MM.1S (cell line): ENCODE data around the gene SH3PXD2A.

Experiments
- DNase-seq: peaks from one replicate; pipeline ENCODE4 v3.0.0-alpha.2; 2015
- H2AFZ ChIP-seq: fragments of 300-600 bp; sonication (generic); 2 replicates; pipeline ENCODE4 v1.6.0; 2016; ENCODE audit warnings: antibody characterized with exemption, low read length
- H3F3A ChIP-seq: fragments of 300-600 bp; sonication (generic); 2 replicates; pipeline ENCODE4 v1.6.1; 2016; ENCODE audit warnings: mild to moderate bottlenecking, antibody characterized with exemption, low read length, moderate library complexity, mixed read lengths; ENCODE audit not compliant: insufficient read depth
- H3K27ac ChIP-seq: fragments of 300-600 bp; sonication (generic); 2 replicates; pipeline ENCODE4 v1.5.1; 2016; ENCODE audit warnings: mild to moderate bottlenecking, low read length
- H3K27me3 ChIP-seq: fragments of 300-600 bp; sonication (generic); replicated peaks from 2 replicates; pipeline ENCODE4 v1.6.0; 2016; ENCODE audit warnings: low read length; ENCODE audit not compliant: insufficient read depth
- H3K36me3 ChIP-seq: fragments of 300-600 bp; sonication (generic); replicated peaks from 2 replicates; pipeline ENCODE4 v1.6.1; 2016; ENCODE audit warnings: mild to moderate bottlenecking, low read length, mixed read lengths; ENCODE audit not compliant: insufficient read depth
- H3K4me1 ChIP-seq: fragments of 300-600 bp; sonication (generic); 2 replicates; pipeline ENCODE4 v1.6.1; 2016; ENCODE audit warnings: low read length, mixed read lengths
- H3K4me2 ChIP-seq: fragments of 300-600 bp; sonication (generic); 2 replicates; pipeline ENCODE4 v1.6.0; 2016; ENCODE audit warnings: low read depth, low read length
- H3K4me3 ChIP-seq: fragments of 300-600 bp; sonication (generic); 2 replicates; pipeline ENCODE4 v1.5.1; 2016; ENCODE audit warnings: low read length, mixed read lengths
- H3K79me2 ChIP-seq: fragments of 300-600 bp; sonication (generic); 2 replicates; pipeline ENCODE4 v1.6.1; 2016; ENCODE audit warnings: mixed run types, low read length, mixed read lengths
- H3K9ac ChIP-seq: fragments of 300-600 bp; sonication (generic); 2 replicates; pipeline ENCODE4 v1.6.1; 2016; ENCODE audit warnings: low read length, mixed read lengths
- H3K9me2 ChIP-seq: fragments of 300-600 bp; sonication (generic); replicated peaks from 2 replicates; pipeline ENCODE4 v1.6.1; 2016; ENCODE audit warnings: mild to moderate bottlenecking, low read length, mixed read lengths; ENCODE audit not compliant: insufficient read depth
- H3K9me3 ChIP-seq: fragments of 300-600 bp; sonication (generic); replicated peaks from 2 replicates; pipeline ENCODE4 v1.6.1; 2016; ENCODE audit warnings: mild to moderate bottlenecking, low read length, mixed read lengths; ENCODE audit not compliant: insufficient read depth
- H4K20me1 ChIP-seq: fragments of 300-600 bp; sonication (generic); 2 replicates; pipeline ENCODE4 v1.6.1; 2016; ENCODE audit warnings: mild to moderate bottlenecking, low read length, moderate library complexity, mixed read lengths; ENCODE audit not compliant: insufficient read depth
- EZH2 ChIP-seq: fragments of 300-600 bp; sonication (generic); optimal IDR thresholded peaks from 2 replicates; pipeline ENCODE3; 2017; ENCODE audit warnings: low read depth, mild to moderate bottlenecking, antibody characterized with exemption, low read length, mixed read lengths
- EZH2phosphoT487 ChIP-seq: fragments of 300-600 bp; sonication (generic); IDR thresholded peaks from 2 replicates; pipeline ENCODE4 v1.6.1; 2018; ENCODE audit warnings: antibody characterized with exemption, low read length
- TF ChIP-seq, protein P1 (sequence below): fragments of 300-600 bp; sonication (generic); IDR thresholded peaks from 2 replicates; pipeline ENCODE4 v1.5.1; 2016; ENCODE audit warnings: antibody characterized with exemption, low read length, mixed read lengths

Gene SH3PXD2A

GRCh38 chr10:103789161-103789560, 66.2 kb downstream of the SH3PXD2A start:
- TF ChIP-seq, protein P1, sequence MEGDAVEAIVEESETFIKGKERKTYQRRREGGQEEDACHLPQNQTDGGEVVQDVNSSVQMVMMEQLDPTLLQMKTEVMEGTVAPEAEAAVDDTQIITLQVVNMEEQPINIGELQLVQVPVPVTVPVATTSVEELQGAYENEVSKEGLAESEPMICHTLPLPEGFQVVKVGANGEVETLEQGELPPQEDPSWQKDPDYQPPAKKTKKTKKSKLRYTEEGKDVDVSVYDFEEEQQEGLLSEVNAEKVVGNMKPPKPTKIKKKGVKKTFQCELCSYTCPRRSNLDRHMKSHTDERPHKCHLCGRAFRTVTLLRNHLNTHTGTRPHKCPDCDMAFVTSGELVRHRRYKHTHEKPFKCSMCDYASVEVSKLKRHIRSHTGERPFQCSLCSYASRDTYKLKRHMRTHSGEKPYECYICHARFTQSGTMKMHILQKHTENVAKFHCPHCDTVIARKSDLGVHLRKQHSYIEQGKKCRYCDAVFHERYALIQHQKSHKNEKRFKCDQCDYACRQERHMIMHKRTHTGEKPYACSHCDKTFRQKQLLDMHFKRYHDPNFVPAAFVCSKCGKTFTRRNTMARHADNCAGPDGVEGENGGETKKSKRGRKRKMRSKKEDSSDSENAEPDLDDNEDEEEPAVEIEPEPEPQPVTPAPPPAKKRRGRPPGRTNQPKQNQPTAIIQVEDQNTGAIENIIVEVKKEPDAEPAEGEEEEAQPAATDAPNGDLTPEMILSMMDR: no peak
- TF ChIP-seq EZH2phosphoT487: no peak
- TF ChIP-seq EZH2: no peak
- no peak for DNase-seq
- Histone ChIP-seq H3K9me3 (no peaks in the 10 kb centered on the region), H3K27me3 (no peaks in the 10 kb centered on the region), H3K9ac (no peak overlapping the region), H3K4me3 (no peak overlapping the region), H2AFZ (no peak overlapping the region), H3K27ac (no peak overlapping the region), H3K36me3 (no peaks in the 10 kb centered on the region), H3K9me2 (no peaks in the 10 kb centered on the region), H3K4me1 (peaks cover 6% of the 10 kb centered on the region; the same call in 1 of the 2 replicates), H3K4me2 (no peak overlapping the region), H3F3A (no peaks in the 10 kb centered on the region), H4K20me1 (no peaks in the 10 kb centered on the region), H3K79me2 (no peaks in the 10 kb centered on the region)

DNA sequence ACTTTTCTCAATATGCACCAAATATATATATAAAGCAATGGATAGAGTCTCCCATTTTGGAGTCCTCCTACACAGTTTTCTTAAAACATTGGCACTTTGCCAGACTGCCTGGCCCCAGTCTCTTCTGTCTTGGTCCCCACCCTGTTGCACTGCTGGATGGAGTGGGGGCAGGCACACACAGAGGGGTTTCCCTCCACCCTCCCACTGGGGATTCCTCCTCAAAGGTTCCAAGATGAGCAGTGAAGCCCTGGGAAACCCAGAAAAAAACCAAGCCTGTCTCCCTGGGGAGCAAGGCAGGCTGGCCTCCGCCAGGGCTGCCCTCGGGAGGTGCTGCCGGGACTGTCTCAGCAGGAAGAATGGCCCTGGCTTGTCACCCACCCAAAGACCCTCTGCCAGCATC, 68.0 kb downstream of the SH3PXD2A start:
- no peak overlapping the region for H3K27ac ChIP-seq
- H4K20me1 ChIP-seq: no peaks in the 10 kb centered on the region
- H3K27me3 ChIP-seq: no peaks in the 10 kb centered on the region
- no peak for TF ChIP-seq EZH2
- no peak for TF ChIP-seq EZH2phosphoT487
- TF ChIP-seq, protein P1: no peak
- peaks cover 7% of the 10 kb centered on the region; the same call in 1 of the 2 replicates for H3K4me1 ChIP-seq
- no peaks in the 10 kb centered on the region for H3K36me3 ChIP-seq
- H3K79me2 ChIP-seq: no peaks in the 10 kb centered on the region
- no peak overlapping the region for H3K4me2 ChIP-seq
- H2AFZ ChIP-seq: no peak overlapping the region
- no peaks in the 10 kb centered on the region for H3F3A ChIP-seq
- DNase-seq: no peak
- H3K9me2 ChIP-seq: no peaks in the 10 kb centered on the region
- no peak overlapping the region for H3K9ac ChIP-seq
- no peak overlapping the region for H3K4me3 ChIP-seq
- no peaks in the 10 kb centered on the region for H3K9me3 ChIP-seq

- Histone ChIP-seq H3K4me2 (no peak overlapping the region), H3K27ac (no peak overlapping the region), H3K79me2 (no peaks in the 10 kb centered on the region), H3K36me3 (no peaks in the 10 kb centered on the region), H4K20me1 (no peaks in the 10 kb centered on the region), H3K9me3 (no peaks in the 10 kb centered on the region), H3K4me3 (no peak overlapping the region), H3K4me1 (peaks cover 20% of the 10 kb centered on the region), H2AFZ (no peak overlapping the region), H3K9me2 (no peaks in the 10 kb centered on the region), H3F3A (peaks cover 11% of the 10 kb centered on the region), H3K27me3 (no peaks in the 10 kb centered on the region), H3K9ac (no peak overlapping the region)
- TF ChIP-seq, protein P1: no peak
- TF ChIP-seq EZH2 (no peak), EZH2phosphoT487 (no peak)
- no peak for DNase-seq
Observed at GRCh38 chr10:103786020-103786419, 69.4 kb downstream of the SH3PXD2A start.
